ENCODE measurements around the gene PPM1N. TPM values are rescaled to one million over a fixed set of nuclear protein-coding genes. Genes with fewer than 3 reads are reported as not detected.
A peak's percentile ranks its signal among the peaks of the same experiment; 100 is the strongest.

PPM1N gene
- total RNA-seq, 8 experiments from 2014 or later, result 0.64 to 4.6 (median 1.2) TPM

- in situ Hi-C loops (cut with MboI; ENCODE audit: low pct_unique_long_range_greater_than_20kb in 2 of 9, low sequenced_read_pairs in 9 of 9, unreplicated experiment in 9 of 9), result no loop called here
- Histone ChIP-seq H3K4me3 (no peak overlapping the region), H3K4me1 (replicated peaks in 1 of 2) (peaks cover 10 to 22% of the 10 kb centered on the region in 2 donors), H3K27ac (no peak overlapping the region)
- no peak for ATAC-seq (replicated peaks in 6 of 8)
- 83 to 100% (median 95%) methylated on average over 1 of the region's 1 CpG; no CpG with 5 or more reads in 2 of the 10 experiments for WGBS, 10 experiments
Observed at GRCh38 chr19:45531349-45531748, 33.1 kb downstream of the PPM1N start.

DNA sequence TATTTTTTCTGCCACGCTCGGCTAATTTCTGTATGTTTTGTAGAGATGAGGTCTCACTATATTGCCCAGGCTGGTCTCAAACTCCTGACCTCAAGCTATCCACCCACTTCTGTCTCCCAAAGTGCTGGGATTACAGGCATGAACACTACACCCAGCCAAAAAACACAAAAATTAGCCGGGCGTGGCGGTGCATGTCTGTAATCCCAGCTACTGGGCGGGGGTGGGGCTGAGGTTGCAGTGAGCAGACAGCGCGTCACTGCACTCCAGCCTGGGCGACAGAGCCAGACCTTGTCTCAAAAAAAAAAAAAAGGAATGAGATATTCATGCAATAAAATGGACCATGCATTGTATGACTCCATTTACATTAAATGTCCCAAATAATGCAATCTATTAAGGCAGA, 41.2 kb downstream of the PPM1N start:
- 50 to 100% (median 90%) methylated on average over 1 to 6 of the region's 9 CpGs; no CpG with 5 or more reads in 3 of the 10 experiments for WGBS, 10 experiments
- ATAC-seq (replicated peaks in 6 of 8), result peak in 1 of 8 experiments; percentile 68
- no peak overlapping the region for H3K27ac ChIP-seq
- no peaks in the 10 kb centered on the region for H3K4me1 ChIP-seq (replicated peaks in 1 of 2)
- in situ Hi-C loops (cut with MboI; ENCODE audit: low pct_unique_long_range_greater_than_20kb in 2 of 9, low sequenced_read_pairs in 9 of 9, unreplicated experiment in 9 of 9), result no loop called here
- no peak overlapping the region for H3K4me3 ChIP-seq

DNA sequence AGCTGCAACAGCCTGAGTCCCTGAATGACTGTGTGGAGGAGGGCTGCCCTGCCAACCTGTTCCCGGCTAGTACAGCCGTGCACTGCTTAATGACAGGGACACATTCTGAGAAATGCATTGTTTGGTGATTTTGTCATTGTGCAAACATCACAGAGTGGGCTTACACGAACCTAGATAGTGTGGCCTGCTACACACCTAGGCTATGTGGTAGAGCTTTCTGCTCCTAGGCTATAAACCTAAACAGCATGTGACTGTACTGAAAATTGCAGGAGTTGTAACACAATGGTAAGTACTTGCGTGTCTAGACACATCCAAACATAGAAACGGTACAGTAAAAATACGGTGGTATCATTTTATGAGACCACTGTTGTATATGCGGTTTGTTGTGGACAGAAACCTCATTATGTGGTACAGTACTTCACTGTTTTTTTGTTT, 44.0 kb downstream of the PPM1N start:
- in situ Hi-C loops (cut with MboI; ENCODE audit: low pct_unique_long_range_greater_than_20kb in 2 of 9, low sequenced_read_pairs in 9 of 9, unreplicated experiment in 9 of 9), result no loop called here
- no peaks in the 10 kb centered on the region for H3K4me1 ChIP-seq (replicated peaks in 1 of 2)
- H3K27ac ChIP-seq, result no peak overlapping the region
- H3K4me3 ChIP-seq, result no peak overlapping the region
- WGBS, 10 experiments, result 67 to 100% (median 86%) methylated on average over 1 to 5 of the region's 7 CpGs; no CpG with 5 or more reads in 2 of the 10 experiments
- no peak for ATAC-seq (replicated peaks in 6 of 8)

DNA sequence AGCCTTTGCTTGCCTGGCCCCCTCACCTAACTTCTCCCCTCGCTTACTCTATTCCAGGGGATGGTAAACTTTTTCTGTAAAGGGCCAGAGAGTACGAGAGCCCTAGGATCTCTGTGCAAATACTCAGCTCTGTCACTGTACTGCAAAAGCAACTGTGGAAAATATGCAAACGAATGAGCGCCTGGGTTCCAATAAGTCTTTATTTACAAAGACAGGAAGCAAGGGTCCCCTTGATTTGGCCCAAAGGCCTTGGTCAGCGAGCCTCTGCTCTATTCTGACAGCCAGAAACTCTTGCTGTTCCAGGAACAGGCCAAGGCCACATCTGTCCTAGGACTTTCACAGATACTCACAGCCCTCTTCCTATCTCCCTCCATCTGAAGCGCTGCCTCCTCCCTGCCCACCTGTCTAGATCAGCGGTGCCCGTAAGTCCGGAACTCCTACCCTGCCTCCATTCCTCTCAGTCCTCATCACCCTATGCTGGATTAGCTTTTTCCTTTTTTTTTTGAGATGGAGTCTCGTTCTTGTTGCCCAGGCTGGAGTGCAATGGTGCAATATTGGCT, 49.0 kb downstream of the PPM1N start:
- no peak for ATAC-seq (replicated peaks in 6 of 8)
- WGBS, 10 experiments, result 69 to 97% (median 87%) methylated on average over 2 to 10 of the region's 10 CpGs; no CpG with 5 or more reads in 3 of the 10 experiments
- H3K4me1 ChIP-seq (replicated peaks in 1 of 2), result no peaks in the 10 kb centered on the region
- H3K4me3 ChIP-seq, result no peak overlapping the region
- in situ Hi-C loops (cut with MboI; ENCODE audit: low pct_unique_long_range_greater_than_20kb in 2 of 9, low sequenced_read_pairs in 9 of 9, unreplicated experiment in 9 of 9), result no loop called here
- H3K27ac ChIP-seq, result no peak overlapping the region

DNA sequence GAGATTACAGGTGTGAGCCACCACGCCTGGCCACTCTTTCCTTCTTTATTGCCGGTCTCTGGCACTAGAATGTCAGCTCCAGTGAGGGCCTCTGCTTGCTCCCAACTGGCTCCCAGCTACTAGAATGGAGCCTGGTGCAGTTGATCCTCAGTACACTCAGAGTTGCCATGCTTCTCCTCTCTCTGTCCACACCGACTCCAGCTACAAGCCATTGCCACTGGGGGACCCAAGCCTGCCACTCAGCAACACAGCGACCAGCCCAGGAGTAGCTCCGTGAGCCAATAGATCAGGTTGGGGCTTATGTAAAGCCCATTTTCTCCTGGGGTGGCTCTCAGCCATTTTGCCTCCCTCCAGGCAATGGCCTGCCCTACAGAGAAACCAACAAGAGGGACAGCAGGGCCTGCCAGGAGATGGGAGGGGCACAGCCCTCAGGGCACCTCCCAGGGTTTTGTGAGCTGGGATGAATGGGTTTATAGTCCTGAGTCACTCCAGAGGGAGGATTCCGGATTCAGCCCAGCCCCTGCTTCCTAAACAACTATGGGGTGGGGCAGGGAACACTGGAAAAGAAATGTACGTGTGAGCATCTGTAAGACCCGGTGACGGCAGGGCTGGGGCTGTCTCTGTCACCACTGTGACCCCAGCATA, 49.8 kb downstream of the PPM1N start:
- no peak overlapping the region for H3K4me3 ChIP-seq
- H3K4me1 ChIP-seq (replicated peaks in 1 of 2), result no peaks in the 10 kb centered on the region
- ATAC-seq (replicated peaks in 6 of 8), result peak; percentile 43 to 99 (median 96)
- no peak overlapping the region for H3K27ac ChIP-seq
- 5 to 86% (median 51%) methylated on average over 2 to 5 of the region's 9 CpGs; no CpG with 5 or more reads in 4 of the 10 experiments for WGBS, 10 experiments
- in situ Hi-C loops (cut with MboI; ENCODE audit: low pct_unique_long_range_greater_than_20kb in 2 of 9, low sequenced_read_pairs in 9 of 9, unreplicated experiment in 9 of 9), result no loop called here

Other genes starting within 250 kb of the PPM1N start
- 10 to 100 TPM in 7 of 8 experiments, 1 to 10 TPM in 1; 9.1 to 40.6 (median 14.8) TPM for gene MARK4, start 247.2 kb upstream of the PPM1N start, total RNA-seq
- under 1 TPM in 5 of 8 experiments, not detected in 3; 0.11 to 0.50 (median 0.28) TPM for gene CKM, start 175.6 kb upstream of the PPM1N start, total RNA-seq
- gene KLC3, start 157.7 kb upstream of the PPM1N start, total RNA-seq, result 1 to 10 TPM in 1 of 8 experiments, under 1 TPM in 6, not detected in 1; 0.16 to 1.9 (median 0.42) TPM
- gene ERCC2, start 127.9 kb upstream of the PPM1N start, total RNA-seq, result 10 to 100 TPM; 12.3 to 49.2 (median 22.2) TPM
- gene PPP1R13L, start 93.4 kb upstream of the PPM1N start, total RNA-seq, result 1 to 10 TPM in 5 of 8 experiments, under 1 TPM in 3; 0.67 to 4.2 (median 1.5) TPM
- 10 to 100 TPM in 1 of 8 experiments, 1 to 10 TPM in 7; 2.7 to 10.7 (median 5.2) TPM for gene POLR1G, start 91.8 kb upstream of the PPM1N start, total RNA-seq
- gene ERCC1, start 74.5 kb upstream of the PPM1N start, total RNA-seq, result 10 to 100 TPM; 38.4 to 82.0 (median 71.5) TPM
- 10 to 100 TPM in 1 of 8 experiments, 1 to 10 TPM in 7; 1.6 to 16.8 (median 4.0) TPM for gene FOSB, start 30.4 kb upstream of the PPM1N start, total RNA-seq
- 10 to 100 TPM in 7 of 8 experiments, 1 to 10 TPM in 1; 3.6 to 44.6 (median 25.0) TPM for gene RTN2, start 1.4 kb upstream of the PPM1N start, total RNA-seq
- gene VASP, start 9.0 kb downstream of the PPM1N start, total RNA-seq, result 10 to 100 TPM; 11.6 to 52.1 (median 23.7) TPM
- gene OPA3, start 86.4 kb downstream of the PPM1N start, total RNA-seq, result 10 to 100 TPM in 1 of 8 experiments, 1 to 10 TPM in 7; 3.0 to 10.2 (median 6.4) TPM
- gene GPR4, start 103.8 kb downstream of the PPM1N start, total RNA-seq, result under 1 TPM in 7 of 8 experiments, not detected in 1; 0.05 to 0.85 (median 0.35) TPM
- 10 to 100 TPM; 11.7 to 49.2 (median 24.6) TPM for gene EML2, start 141.0 kb downstream of the PPM1N start, total RNA-seq
- gene GIPR, start 169.8 kb downstream of the PPM1N start, total RNA-seq, result 1 to 10 TPM in 6 of 8 experiments, under 1 TPM in 2; 0.20 to 8.7 (median 3.9) TPM
- 100 to 1,000 TPM; 501 to 723 (median 595) TPM for gene SNRPD2, start 193.5 kb downstream of the PPM1N start, total RNA-seq
- gene QPCTL, start 194.2 kb downstream of the PPM1N start, total RNA-seq, result 10 to 100 TPM in 1 of 8 experiments, 1 to 10 TPM in 7; 3.7 to 18.1 (median 6.4) TPM
- 10 to 100 TPM in 3 of 8 experiments, 1 to 10 TPM in 5; 6.4 to 24.3 (median 8.9) TPM for gene FBXO46, start 232.5 kb downstream of the PPM1N start, total RNA-seq
- gene MEIOSIN, start 235.0 kb downstream of the PPM1N start, total RNA-seq, result under 1 TPM in 2 of 8 experiments, not detected in 6; 0.09 to 0.24 TPM